K562 treated with DMSO at 1 percent for 4 hours (cell line): Measurements from ENCODE around the gene ATP13A5. TPM values are rescaled to one million over a fixed set of nuclear protein-coding genes. Genes with fewer than 3 reads are reported as not detected.

Source experiments
- total RNA-seq: library from RNA; unstranded; fragments of 300-600 nt; gene quantifications from 2 replicates; pipeline ENCODE4 v1.2.3, GENCODE V29; 2022; ENCODE audit not compliant: insufficient read depth

Gene ATP13A5, protein sequence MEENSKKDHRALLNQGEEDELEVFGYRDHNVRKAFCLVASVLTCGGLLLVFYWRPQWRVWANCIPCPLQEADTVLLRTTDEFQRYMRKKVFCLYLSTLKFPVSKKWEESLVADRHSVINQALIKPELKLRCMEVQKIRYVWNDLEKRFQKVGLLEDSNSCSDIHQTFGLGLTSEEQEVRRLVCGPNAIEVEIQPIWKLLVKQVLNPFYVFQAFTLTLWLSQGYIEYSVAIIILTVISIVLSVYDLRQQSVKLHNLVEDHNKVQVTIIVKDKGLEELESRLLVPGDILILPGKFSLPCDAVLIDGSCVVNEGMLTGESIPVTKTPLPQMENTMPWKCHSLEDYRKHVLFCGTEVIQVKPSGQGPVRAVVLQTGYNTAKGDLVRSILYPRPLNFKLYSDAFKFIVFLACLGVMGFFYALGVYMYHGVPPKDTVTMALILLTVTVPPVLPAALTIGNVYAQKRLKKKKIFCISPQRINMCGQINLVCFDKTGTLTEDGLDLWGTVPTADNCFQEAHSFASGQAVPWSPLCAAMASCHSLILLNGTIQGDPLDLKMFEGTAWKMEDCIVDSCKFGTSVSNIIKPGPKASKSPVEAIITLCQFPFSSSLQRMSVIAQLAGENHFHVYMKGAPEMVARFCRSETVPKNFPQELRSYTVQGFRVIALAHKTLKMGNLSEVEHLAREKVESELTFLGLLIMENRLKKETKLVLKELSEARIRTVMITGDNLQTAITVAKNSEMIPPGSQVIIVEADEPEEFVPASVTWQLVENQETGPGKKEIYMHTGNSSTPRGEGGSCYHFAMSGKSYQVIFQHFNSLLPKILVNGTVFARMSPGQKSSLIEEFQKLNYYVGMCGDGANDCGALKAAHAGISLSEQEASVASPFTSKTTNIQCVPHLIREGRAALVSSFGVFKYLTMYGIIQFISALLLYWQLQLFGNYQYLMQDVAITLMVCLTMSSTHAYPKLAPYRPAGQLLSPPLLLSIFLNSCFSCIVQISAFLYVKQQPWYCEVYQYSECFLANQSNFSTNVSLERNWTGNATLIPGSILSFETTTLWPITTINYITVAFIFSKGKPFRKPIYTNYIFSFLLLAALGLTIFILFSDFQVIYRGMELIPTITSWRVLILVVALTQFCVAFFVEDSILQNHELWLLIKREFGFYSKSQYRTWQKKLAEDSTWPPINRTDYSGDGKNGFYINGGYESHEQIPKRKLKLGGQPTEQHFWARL
- total RNA-seq: not detected in 2 replicates

DNA sequence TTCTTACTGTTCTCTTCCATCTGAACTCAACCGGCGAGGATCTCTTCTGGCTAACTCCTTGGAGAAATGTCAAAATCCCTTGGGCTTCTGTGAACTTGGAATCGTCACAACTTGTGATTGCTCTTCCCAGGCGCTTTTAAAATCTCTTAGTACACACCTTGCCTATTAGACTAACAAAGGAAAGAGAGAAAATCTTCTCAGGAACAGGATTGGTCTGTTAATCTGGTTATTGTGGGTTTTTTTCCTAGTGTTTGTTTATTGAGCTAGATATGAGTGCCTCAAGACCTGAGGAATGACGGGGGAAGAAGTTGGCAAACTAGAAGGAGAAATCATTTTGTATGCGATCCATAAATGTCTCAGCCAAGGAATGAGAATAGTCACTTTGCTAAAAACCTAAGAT is at the start of gene ATP13A5:
Gene ATP13A5, minus strand, starts transcription at position 48 of the 400 bp plus-strand sequence. Its CDS starts 28 bp downstream, at position 20.

DNA sequence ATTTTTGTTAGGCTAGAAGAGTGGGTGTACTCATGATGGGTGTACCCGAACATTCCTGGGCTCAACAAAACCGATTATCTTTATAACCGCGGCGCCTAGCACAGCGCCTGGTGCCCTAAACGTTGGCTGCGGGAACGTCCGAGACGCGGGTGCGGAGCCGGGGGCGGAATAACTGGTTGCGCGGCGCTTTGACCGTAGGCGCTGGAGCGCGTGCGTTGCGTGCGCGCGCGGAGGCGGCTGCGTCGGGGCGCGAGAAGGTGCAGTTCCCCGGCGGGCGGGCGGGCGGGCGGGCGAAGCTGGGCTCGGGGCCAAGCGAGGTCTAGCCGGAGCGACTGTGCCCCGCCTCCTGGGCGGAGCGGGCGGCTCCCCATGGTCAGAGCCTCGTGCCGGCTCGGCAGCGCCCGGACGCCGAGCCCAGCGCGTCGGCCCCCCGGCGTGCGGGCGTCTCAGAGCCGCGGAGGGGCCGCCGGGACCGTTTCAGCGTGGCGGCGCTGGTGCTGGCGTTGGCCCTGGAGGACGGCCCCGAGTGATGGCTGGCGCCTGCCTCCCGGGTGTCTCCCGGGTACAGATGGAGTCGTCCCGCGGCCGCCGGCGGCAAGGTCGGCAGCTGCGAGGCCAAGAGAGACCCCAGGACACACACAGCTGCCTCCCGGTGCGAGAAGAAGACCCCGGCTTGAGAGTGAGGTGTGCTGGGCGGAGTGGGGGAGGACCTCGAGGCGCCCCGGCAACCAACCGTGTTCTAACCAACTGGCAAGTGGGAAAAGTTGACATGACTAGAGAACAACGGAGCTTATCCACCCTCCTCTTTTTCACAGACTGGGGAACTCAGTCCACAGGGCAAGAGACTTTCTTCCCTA is 137.5 kb downstream of the ATP13A5 start, which contains the start of gene PLAAT1:
Gene PLAAT1, plus strand, starts transcription at position 373 of the 857 bp plus-strand sequence. CDS start 14,429 bp downstream, outside the sequence.

Other genes starting within 250 kb of the ATP13A5 start
- gene PLAAT1, start 137.5 kb downstream of the ATP13A5 start, total RNA-seq: not detected in 2 replicates
- not detected in 2 replicates for gene ATP13A4, start 176.1 kb upstream of the ATP13A5 start, total RNA-seq
- 25.2 and 27.9 TPM in 2 replicates for gene OPA1, start 214.5 kb upstream of the ATP13A5 start, total RNA-seq